Neural cell (in vitro differentiated cells): ENCODE results near the gene SLC16A8.

Source experiments
- EZH2 ChIP-seq: fragments of 200-600, 300-800 bp; shearing (Covaris generic), sonication (generic); IDR thresholded peaks from 2 replicates; pipeline ENCODE4 v1.6.1; 2014; ENCODE audit warnings: antibody characterized with exemption, low read length, borderline replicate concordance, mild to moderate bottlenecking; ENCODE audit not compliant: insufficient read depth, poor library complexity, severe bottlenecking
- MXI1 ChIP-seq: fragments of 450-650 bp; conservative IDR thresholded peaks from 2 replicates; pipeline ENCODE4 v1.6.1; 2014; ENCODE audit warnings: antibody characterized with exemption, mild to moderate bottlenecking; ENCODE audit not compliant: poor library complexity, severe bottlenecking
- POLR2AphosphoS5 ChIP-seq: IDR thresholded peaks from 2 replicates; pipeline ENCODE4 v1.6.1; 2012
- RAD21 ChIP-seq: fragments of 450-650 bp; conservative IDR thresholded peaks from 2 replicates; pipeline ENCODE4 v1.6.1; 2014; ENCODE audit warnings: antibody characterized with exemption, mild to moderate bottlenecking, moderate library complexity
- SMC3 ChIP-seq: fragments of 450-650 bp; conservative IDR thresholded peaks from 2 replicates; pipeline ENCODE4 v1.6.1; 2014; ENCODE audit warnings: antibody characterized with exemption, mild to moderate bottlenecking, moderate library complexity; ENCODE audit not compliant: poor library complexity
- TAF1 ChIP-seq: IDR thresholded peaks from 2 replicates; pipeline ENCODE4 v1.6.1; 2012; ENCODE audit warnings: low read depth
- TF ChIP-seq, protein P1 (sequence below): fragments of 450-650 bp; IDR thresholded peaks from 2 replicates; pipeline ENCODE4 v1.5.1; 2014; ENCODE audit warnings: antibody characterized with exemption, mild to moderate bottlenecking, moderate library complexity; ENCODE audit not compliant: poor library complexity, severe bottlenecking

DNA sequence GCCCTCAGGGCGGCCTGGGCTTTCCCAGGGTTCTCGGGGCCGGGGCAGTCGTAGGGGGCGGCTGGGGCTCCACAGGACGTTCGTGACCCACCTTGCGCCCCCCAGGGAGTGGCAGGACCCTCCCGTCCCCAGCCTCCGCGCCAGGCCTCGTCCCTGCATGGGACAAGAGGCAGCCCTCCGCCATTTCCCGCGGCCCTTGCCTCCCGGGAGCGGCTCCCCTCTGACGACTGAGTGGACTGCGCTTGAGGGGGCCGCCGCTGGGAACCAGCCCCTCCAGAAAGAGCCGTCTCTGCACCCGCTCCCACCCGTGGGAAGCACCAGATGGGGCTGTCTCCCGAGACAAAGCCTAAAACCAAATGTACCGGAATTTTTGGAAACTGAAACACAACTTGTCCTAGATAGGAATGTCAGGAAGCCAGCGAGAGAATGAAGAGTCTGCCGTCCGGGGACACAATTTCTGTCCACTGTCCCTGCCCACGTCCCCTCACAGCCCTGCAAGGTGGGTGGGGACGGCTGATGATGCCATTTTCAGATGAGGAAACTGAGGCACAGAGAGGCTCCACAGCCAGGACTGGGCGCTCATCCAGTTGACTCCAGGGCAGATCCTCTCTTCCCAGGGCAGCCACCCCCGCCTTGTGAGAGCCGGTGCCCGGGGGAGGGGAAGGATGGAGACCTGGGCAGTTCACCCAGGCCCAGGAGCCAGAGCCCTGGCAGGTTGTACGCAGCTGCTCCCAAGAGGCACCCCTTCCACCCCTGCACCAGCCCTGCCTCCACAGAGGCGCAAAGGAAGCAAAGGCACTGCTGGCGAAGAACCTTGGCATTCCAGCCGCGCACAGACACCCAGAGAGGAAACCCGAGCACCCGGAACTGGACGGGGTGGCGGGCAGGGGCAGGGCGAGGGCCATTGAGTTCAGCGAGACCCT, 44.8 kb downstream of the SLC16A8 start:
- no peak for TF ChIP-seq SMC3
- TF ChIP-seq, protein P1, sequence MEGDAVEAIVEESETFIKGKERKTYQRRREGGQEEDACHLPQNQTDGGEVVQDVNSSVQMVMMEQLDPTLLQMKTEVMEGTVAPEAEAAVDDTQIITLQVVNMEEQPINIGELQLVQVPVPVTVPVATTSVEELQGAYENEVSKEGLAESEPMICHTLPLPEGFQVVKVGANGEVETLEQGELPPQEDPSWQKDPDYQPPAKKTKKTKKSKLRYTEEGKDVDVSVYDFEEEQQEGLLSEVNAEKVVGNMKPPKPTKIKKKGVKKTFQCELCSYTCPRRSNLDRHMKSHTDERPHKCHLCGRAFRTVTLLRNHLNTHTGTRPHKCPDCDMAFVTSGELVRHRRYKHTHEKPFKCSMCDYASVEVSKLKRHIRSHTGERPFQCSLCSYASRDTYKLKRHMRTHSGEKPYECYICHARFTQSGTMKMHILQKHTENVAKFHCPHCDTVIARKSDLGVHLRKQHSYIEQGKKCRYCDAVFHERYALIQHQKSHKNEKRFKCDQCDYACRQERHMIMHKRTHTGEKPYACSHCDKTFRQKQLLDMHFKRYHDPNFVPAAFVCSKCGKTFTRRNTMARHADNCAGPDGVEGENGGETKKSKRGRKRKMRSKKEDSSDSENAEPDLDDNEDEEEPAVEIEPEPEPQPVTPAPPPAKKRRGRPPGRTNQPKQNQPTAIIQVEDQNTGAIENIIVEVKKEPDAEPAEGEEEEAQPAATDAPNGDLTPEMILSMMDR = no peak
- TF ChIP-seq EZH2 = no peak
- no peak for TF ChIP-seq POLR2AphosphoS5
- TF ChIP-seq TAF1 = no peak
- TF ChIP-seq MXI1 = no peak
- no peak for TF ChIP-seq RAD21
